ENCODE measurements around the gene DLL4.
A peak's percentile ranks its signal among the peaks of the same experiment; 100 is the strongest.

Gene DLL4

DNA sequence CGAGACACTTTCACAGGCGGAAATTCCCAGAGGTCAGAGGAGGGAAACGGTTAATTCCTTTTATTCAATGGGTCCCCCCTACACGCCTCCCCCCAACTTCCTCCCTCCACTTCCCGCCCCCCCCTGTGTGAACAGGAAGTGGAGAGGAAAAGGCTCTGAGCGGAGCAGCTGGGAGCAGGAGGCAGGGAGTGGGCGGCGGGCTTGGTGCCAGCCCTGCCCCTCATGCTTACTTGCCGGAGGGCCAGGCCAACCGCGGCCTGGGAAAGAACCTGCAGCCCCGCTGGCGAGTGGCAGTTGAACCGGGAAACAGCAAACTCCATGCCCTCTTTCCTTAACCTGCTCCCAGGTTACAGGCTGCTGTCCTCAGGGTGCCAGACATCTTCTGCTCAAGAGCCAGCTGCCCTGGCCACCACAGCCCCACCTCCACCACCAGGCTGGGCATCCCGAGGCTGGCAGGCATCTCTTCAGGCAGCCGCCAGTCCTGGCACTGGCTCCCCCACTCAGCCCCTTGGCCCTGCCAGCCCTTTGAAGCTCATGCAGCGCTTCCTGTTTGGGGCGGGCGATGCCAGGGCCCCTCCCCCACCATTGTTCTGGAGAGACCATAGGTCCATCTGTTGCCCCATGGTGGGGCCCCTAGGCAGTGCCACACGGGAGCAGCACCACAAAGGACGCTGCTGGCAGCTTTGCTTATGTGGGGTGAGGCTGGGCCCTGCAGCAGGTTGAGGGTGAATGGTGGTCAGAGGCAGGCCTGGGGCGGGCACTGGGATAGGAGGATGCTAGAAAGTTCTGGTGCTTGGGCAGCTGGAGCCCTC is 21.9 kb upstream of the DLL4 start:
- DNase-seq: peak; percentile 49

DNA sequence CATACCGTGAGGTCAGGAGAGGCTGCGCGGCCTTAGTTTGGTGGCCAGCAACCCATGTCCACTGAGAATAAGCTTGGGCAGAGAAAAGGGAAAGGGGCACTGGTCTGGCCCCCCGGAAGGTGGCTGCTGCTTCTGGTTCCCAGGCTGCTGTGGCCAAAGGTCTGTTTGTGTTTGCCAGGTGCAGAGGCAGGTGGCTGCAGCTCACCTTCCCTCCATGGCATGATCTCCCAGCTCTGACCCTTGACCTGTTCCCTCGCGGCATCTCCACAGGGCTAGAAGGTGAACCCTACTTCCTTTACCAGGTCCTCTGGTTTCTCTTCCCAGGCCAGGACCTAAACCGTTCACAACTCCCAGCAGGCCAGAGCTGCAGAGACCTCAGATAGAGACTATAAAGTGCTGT is 21.0 kb upstream of the DLL4 start:
- no peak for DNase-seq

DNA sequence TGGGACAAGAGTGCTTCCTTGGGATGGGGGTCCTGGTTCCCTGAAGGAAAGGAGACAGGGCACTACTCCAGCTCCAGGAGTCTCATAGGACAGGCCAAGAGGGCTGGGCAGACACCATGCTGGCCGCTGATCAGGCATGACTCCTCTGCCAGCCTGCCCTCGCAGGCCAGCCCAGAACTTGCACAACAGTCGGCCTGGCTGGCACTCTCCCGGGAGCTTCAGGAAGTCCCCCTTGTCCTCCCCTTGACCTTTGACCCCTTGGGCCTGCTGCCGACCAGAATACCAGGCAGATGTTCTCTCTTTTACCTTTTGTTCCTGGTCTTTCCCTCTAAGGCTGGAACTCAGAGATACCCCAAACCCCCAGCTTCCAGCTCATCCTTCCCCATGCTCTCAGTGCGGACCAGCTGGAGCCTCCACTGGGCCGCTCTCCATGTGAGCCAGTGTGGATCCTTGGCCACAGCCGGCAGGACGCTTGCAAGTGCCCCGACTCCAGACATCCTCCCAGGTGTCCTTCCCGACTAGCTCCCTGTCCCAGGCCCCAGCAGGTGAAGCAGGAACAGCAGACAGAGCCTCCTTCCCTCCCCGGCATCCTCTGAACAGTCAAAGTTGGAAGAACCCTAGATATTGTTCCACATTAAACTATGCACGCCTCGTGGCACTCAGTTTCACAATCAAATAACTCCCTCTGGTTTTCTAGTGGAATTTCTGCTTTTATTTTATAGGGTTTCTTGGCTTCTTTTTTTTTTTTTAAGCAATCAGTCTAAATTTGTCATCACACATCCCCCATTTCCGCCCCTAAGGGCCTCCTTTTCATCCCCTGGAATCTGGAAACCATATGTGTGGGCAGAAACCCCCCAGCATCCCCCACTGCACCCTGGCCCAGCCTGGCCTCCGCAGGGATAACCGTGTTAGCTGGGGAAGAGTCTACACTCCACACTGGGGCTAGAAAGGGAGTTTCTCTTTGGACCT is 19.2 kb upstream of the DLL4 start:
- no peak for DNase-seq

DNA sequence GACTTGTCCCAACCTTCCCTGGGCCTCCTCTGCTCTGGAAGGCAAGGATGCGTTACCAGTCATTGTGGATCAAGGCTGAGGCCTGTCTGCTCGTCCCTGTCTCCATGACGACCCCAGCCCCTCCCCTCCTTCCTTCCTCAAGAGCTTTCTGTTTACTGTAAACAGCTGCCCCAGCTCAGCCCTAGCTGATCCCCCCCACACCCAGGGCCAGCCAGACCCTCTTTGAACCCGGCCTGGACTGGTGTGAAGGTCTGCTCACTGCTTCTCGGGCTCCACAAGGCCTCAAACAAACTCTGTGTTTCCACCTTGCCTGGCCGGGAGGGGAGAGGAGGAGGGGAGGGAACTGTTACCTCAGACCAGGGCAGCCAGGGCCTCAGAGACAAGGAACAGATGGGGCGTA is 18.0 kb upstream of the DLL4 start:
- no peak for DNase-seq

DNA sequence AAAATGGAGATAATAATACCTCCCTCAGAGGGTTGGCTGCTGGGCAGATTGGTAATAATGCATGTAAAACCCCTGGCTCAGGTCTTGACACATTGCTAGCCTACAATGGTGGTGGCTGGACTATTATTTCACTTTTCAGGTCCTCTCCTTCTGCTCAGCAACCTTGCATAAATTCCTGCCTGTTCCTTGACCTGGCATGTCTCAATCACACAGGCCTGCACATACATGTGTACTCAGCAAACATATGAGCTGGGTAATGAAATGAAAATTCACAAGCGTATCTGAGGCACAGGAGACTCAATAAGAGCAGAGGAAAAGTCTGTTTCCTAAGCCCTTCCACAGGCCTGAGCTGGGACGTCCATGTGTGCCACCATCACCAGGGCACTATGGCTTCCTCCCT is 17.4 kb upstream of the DLL4 start:
- DNase-seq: no peak

DNA sequence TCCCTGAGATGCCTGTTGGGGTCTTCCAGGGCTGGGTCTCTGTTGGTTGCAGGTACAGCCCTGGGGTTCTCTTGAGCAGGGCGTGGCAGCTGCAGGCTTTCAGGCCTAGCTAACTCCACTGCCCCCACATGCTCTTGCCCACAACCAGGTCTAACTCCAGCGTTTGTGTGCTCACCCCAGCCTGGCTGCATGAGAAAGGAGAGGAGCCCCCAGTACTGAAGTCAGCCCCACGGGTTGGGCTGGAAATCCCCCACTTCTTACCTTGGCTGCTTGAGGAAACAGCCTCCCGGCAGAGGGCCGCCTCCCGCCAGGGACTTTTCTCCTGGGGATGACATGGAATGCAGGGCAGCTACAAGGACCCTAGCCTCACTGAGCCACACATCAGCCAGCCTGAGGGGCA is 16.7 kb upstream of the DLL4 start:
- no peak for DNase-seq

DNA sequence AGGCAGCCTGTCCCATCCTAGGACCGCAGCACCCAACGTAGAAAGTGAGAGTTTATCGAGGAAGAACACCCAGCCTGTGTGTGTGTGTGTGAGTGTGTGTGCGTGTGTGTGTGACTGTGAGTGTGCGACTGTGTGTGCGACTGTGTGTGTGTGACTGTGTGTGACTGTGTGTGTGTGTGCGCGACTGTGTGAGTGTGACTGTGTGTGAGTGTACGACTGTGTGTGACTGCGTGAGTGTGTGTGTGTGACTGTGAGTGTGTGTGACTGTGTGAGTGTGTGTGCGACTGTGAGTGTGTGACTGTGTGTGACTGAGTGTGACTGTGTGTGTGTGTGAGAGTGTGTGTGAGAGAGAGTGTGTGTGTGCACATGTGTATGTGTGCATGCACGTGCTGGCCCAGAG is 15.1 kb upstream of the DLL4 start:
- DNase-seq: no peak

DNA sequence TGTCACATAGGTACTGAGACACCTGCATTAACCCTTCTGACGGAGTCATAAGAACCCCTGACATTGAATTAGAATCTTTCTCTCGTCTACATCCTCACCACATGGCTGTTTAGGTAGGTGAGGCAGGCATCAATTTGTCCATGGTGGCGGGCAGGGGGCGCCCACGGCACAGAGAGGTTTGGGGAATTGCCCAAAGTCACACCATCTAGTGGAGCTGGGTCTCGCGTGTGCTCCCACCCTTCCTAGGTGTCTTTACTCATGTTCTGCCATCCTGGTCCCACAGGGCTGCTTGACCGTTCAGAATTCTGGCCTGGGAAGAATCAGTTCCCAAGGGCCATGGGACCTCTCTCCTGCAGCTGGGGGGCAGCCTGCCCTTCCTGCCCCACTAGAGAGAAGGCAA is 14.7 kb upstream of the DLL4 start:
- DNase-seq: no peak

DNA sequence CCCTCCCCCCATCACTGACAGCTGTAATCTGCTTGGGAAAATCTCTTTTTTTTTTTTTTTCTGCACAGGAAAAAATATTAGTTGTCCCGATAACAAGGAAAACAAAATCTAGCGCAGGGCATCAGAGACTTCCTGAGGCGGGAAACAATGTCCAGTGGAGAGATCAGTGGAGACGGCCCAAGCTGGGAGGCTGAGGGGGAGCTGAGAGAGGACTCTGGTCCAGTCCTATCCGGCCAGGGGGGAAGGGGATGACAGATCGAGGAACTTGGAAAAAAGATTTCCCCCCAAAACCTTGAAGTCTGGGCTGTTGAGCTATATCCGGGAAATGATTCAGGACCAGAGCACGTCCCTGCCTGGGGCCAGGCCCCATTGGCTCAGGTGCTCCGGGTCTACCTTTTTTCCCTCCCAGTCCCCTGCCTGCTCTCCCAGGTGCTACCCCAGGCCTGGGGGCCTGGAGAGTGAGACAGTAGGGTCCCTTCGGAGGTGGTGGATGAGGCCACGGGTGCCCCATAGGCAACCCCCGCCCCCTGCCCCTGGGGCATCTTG is 14.0 kb upstream of the DLL4 start:
- DNase-seq: no peak

DNA sequence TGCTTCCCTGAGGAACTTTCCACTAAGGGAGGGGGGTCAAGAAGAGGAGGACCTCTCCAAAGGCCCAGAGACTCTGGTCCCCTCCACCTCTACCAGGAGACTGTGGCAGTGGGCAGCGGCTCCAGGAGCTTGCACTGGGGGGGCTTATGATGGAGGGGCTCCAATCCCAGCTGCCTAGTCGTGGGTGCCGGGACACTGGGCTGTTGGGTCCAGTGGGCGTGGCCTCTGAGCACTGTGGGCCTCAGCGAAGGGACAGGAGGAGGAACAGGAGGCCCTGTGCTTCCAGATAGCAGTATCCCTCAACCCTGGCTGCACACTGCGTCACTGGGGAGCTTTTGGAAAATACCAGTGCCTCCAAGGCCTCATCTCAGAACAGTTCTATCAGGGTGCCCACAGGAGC is 13.5 kb upstream of the DLL4 start:
- DNase-seq: no peak

DNA sequence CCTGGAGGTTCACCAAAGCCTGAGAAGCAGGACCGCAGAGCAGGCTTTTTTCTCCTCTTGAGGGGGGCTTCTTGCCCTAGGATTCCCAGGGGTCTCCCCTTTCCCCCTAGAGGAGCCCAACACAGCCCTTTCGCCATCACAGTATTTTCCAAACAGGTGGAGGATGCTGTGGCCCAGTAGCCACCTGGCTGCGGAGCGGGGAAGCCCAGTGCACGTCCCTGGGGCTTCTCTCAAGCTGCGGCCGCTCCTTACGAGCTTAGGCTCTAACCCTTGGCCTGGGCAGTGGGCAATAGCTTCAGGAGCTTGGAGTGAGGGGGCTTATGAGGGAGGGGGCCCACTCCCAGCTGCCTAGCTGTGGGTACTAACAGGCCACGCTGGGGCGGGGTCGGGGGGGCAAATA is 11.6 kb upstream of the DLL4 start:
- DNase-seq: no peak

DNA sequence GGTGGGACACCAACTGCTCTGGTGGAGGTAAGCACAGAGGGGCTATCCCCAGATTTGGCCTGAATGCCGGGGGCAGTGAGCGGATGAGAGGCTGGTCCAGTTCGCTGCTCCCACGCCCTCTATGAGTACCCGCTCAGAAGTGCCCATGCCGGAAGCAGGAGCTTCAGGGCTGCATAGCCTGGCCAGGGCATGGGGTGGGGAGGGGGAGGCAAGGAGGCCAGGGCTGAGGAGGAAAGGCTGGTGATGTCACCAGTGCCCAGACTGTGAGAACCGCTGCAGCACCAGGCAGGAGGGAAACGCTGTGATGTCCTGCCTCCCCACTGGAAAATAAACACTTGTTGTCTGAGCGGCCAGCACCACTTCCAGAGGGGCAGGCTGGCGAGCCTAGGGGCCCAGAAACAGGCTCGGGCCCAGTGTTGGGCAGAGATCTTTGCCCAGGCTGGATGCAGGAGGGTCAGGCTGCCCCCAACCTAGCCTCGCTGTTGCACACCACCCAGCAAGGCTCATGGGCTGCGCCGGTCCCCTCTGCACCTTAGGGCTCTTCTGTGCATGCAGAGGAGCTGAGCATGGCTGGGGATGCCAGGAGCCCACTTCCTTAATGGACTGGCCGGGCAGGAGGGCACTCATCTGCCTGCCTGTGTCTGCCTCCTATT is 10.9 kb upstream of the DLL4 start:
- DNase-seq: no peak

DNA sequence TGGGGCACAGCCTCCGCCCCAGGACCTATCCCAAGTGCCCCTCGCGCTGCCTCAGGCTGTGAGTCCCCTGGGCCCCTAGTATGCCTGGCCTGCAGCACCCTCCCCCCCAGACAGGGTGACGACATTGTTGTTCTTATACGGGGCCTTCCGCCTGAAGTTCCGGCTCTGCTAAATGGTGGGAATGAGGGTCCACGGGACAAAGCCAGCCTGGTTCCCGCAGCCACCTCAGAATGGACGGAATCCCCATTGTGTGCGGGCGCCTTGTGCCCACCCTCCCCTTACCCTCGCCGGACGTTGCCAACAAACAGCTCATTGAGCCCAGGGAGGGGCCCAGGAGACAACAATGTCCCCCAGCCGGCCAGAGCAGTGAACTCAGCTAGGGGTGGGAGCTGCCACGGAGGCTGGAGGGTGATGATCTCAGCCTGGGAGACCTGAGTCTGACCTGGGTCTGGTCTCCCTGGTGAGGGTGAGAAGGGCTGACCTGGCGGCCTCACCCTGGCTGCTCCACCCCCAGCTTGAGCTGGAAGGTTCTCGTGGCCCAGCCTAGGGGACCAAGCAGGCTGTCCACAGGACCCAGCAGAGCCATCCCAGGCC is 10.2 kb upstream of the DLL4 start:
- DNase-seq: no peak

DNA sequence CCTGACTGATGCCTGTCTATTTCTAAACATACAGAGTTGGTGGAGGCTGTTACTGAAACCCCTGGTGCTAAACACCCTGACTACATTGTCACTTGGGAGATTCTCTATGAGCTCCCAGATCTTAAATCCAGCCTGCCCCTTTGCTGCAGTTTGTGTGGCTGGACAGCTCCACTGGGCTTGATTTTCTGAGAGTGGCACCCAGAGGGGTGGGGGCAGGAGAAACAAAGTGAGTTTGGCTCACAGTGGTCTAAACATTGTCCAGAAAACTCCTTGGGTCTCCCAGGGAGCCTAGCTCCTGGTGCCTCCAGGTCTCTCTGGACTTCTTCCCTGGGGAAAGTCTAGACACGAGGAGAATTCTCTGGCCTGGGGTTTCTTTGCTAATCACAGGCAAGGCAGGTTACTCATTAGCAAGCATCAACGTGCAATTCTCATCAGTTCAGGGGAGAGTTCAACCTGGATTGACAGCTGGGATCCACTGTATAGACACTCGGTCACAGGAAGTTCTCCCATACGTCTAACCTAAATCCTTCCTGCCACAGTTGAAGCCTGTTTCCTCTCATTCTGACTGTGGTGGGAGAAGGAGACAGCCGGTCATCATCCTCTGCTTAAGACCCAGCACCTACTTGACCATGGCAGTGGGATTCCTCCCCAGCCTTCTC is 7.1 kb upstream of the DLL4 start:
- no peak for DNase-seq

DNA sequence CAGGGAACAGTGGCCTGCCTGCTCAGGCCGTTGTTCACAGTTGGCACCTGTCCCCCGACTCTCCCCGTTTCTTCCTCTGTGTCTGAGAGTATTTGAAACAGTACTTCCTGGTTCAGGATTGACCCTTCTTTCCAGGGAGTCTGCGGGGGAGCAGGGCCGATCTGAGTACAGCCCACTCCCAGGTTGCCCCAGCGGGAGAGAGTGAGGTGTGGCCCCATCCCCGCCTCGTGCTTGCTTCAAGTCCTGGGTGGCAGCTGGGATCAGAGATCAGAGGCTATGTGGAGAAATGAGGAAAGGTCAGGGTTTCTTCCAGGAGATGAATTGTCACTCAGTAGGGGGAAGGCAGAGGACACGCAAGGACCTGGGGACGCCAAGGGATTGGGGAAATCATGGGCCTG is 6.5 kb upstream of the DLL4 start:
- DNase-seq: no peak

DNA sequence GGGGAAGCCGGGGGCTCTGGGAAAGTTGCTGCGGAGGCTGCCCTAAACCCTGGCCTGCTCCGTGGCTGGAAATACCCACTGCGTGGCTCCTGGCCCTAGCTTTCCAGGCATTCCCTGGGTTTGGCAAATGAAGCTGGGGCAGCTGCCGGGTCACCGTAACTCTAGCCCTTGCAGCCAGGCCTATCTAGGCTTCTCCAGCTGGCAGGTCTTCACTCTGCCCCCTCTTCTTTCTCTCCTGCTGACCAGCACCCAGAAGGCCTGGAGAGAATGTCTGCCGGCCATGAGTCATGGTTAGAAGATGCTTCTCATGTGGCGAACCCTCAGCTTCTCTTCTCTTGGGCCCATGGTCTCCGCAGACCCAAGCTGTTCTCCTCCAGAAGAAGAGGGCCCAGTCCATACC is 5.6 kb upstream of the DLL4 start:
- DNase-seq: no peak

DNA sequence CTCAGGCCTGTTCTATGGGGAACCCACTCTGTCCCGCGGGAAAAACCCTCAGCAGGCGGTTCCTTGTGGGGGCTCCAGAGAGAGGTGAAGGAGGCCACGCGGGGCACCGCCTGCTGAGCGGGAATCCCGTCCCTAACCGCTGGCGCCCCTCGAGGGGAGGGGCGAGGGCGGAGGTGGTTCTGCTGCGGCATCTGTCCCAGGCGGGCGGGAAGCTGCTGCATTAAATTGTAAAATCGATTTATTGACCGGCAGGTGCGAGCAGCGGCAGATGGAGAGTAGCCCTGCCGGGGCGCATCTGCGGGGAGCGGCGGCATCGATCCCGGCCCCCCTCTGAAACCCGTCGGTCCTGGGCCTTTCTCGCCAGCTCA is 3.7 kb upstream of the DLL4 start:
- no peak for DNase-seq

DNA sequence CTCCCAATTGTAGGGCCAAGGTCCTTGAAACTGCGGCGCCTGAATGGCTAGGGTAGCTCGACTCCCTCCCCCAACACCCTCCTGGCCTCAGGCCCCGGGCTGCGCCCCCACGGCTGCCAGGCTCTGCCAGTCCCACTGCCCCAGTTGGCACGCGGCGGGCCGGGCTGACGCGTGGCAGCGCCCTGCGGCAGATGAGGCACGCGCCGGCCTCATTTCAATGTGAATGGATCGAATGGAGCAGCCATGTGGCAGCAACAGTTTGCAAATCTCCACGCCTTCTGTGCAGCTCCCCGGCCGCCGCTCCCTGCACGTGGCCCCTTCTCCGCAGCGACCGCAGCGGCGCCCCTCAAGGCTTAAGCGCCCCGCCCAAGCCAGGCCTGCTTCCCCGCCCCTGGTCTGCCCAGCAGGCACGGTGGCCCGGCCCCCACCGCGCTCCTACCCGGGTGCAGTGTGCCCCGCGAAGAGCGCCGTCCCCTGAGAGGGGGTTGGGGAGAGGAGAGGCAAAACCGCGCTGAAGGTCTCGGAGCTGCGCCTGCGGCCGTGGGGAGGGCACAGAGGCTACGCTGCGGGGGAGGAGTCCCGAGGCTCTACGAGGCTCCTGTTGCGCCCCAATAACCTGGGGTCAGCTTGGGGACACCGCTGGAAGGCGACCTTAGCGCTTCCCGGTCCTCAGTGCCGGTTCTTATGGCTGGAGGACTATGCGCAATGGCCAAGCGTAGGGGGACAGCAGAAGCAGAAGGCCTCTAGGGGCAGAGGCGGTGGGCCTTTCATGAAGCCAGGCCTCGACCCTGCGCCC is 3.1 kb upstream of the DLL4 start:
- no peak for DNase-seq

DNA sequence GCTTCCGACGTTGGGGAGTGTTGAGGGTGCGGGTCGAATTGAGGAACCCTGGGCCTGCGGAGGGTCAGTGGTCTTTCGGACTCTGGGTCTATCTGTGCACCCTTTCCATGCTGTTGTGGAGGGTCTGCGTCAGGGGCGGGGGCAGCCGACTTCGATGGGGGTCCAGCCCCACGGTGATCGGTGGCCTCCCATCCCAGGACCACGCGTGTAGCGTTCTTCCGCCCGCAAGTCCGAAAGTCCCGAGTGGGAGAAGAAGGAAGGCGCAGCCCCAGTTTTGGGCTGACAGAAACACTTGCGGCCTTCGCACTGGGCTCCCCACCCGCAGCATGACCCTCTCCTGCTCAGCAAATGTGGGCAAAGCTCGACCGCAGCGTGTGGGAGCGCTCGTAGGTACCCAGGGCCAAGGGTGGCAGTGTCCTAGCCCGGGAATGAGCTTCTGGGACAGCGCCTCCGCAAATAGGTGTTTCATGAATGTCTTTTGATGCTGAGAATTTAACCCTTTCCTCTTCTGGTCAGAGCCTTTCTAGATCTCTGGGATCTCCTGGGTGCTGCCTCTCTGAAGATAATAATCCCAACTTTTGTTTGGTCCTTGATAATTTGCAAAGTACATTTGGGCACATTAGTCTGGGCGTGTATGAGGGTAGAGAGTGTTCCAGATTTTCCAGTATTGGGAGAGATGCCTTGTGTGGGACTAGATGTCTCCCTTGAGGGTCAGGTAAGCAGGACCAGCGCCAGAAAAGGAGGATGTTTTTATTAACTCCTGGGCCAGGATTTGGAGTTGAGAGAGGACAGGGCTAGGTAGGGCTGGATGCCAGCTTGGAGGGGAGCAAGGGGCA is 2.3 kb upstream of the DLL4 start:
- DNase-seq: no peak

DNA sequence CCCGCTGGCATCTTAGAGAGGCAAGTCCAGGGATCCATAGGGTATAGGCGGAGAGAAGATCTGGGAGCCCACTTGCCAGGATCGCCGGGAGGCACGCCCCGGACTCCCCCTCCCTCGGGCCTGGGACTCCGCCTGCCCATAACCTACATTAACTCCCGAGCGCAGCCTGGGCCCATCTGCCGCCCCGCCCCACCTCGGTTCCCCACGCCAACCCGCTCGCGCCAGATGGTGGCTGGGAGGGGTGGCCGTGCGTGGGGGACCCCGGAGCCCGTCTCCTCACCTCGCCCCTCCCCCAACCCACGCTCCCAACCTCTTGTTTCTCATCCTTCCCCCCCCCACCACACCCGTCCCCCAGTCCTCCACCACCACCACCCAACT is 1.7 kb upstream of the DLL4 start:
- DNase-seq: no peak

Measured in effector CD4-positive, alpha-beta T cell (primary cell).